ENCODE data around the gene TRIM56. TPM values are rescaled to one million over a fixed set of nuclear protein-coding genes. Genes with fewer than 3 reads are reported as not detected.

Gene TRIM56
- total and polyA plus RNA-seq, 2 of the 13 experiments (the other 11 are each of a cell fraction or from before 2014, with no cell fraction given) = 3.2 to 7.1 TPM

GRCh38 chr7:101126651-101127459, 41.6 kb downstream of the TRIM56 start, which contains the start of gene SERPINE1 (continued):
- TF ChIP-seq ZBTB40 (IDR thresholded peaks at IDR 0.05) (no peak), ZBTB40 (CRISPR knock-in tag; IDR thresholded peaks at IDR 0.05) (peak; percentile 47; the same call in 1 of the 2 replicates), ZNF777 (CRISPR knock-in tag; IDR thresholded peaks at IDR 0.05) (no peak), RNF219 (CRISPR knock-in tag; IDR thresholded peaks at IDR 0.05) (peak; percentile 96; the same call in 1 of the 2 replicates), ZNF800 (CRISPR knock-in tag; IDR thresholded peaks at IDR 0.05) (0 out of 2 replicates have a peak, but pooled peaks have one; percentile 13), JUN (CRISPR knock-in tag; IDR thresholded peaks at IDR 0.05) (peak; percentile 58; the same call in 1 of the 2 replicates), MED13 (CRISPR knock-in tag; IDR thresholded peaks at IDR 0.05) (0 out of 2 replicates have a peak, but pooled peaks have one; percentile 64), ZSCAN25 (CRISPR knock-in tag; IDR thresholded peaks at IDR 0.05) (peak; percentile 31; the same call in 1 of the 2 replicates), ARNT2 (CRISPR knock-in tag; IDR thresholded peaks at IDR 0.05; ENCODE audit: low read depth) (no peak), ZNF251 (CRISPR knock-in tag; IDR thresholded peaks at IDR 0.05) (no peak), ZFAT (CRISPR knock-in tag; conservative IDR thresholded peaks at IDR 0.05) (no peak), BHLHE40 (IDR thresholded peaks at IDR 0.05; ENCODE audit: low read length) (peak; percentile 75), MAFG (CRISPR knock-in tag; IDR thresholded peaks at IDR 0.05) (no peak), ZNF644 (CRISPR knock-in tag; IDR thresholded peaks at IDR 0.05; ENCODE audit: low read depth) (peak; percentile 6; the same call in 1 of the 2 replicates), ZNF430 (CRISPR knock-in tag; IDR thresholded peaks at IDR 0.05) (peak; percentile 90), ELF1 (CRISPR knock-in tag; IDR thresholded peaks at IDR 0.05) (peak; percentile 43; the same call in 1 of the 2 replicates), HOXD1 (CRISPR knock-in tag; IDR thresholded peaks at IDR 0.05) (no peak)
